ENCODE results near the gene MRPL17.

MRPL17 gene

GRCh38 chr11:6631361-6631890 lies 51.7 kb downstream of the MRPL17 start:
- DNase-seq: no peak

- DNase-seq: no peak
These were observed 52.4 kb downstream of the MRPL17 start for GRCh38 chr11:6630632-6631291.
